Measurements from ENCODE around the gene OPCML. TPM values are rescaled to one million over a fixed set of nuclear protein-coding genes. Genes with fewer than 3 reads are reported as not detected.

OPCML gene
- total and polyA plus RNA-seq, 2 of the 13 experiments (the other 11 are each of a cell fraction or from before 2014, with no cell fraction given) = not detected

GRCh38 chr11:132824642-132825041, 707.7 kb downstream of the OPCML start:
- Histone ChIP-seq H3K4me2 (ENCODE audit: low read depth, low read length) (no peak overlapping the region), H3K27me3 (ENCODE audit: control insufficient read depth in 1 of 2, insufficient read depth in 2 of 2, low read length in 2 of 2) (no peaks in the 10 kb centered on the region), H3K9me3 (ENCODE audit: low read length) (peaks cover 4% of the 10 kb centered on the region; the same call in 1 of the 2 replicates), H3K36me3 (replicated peaks in 1 of 2; ENCODE audit: control insufficient read depth in 1 of 2, insufficient read depth in 2 of 2, low read length in 2 of 2) (no peaks in the 10 kb centered on the region), H2AFZ (ENCODE audit: low read length) (no peak overlapping the region), H3K4me1 (ENCODE audit: insufficient read depth, low read length) (no peaks in the 10 kb centered on the region), H3K9ac (ENCODE audit: insufficient read depth, low read depth, low read length) (no peak overlapping the region), H3K4me3 (replicated peaks in 1 of 3; ENCODE audit: insufficient read depth in 1 of 3, low read depth in 2 of 3, low read length in 3 of 3) (no peak overlapping the region), H3K79me2 (ENCODE audit: insufficient read depth, low read length) (no peaks in the 10 kb centered on the region), H3K27ac (ENCODE audit: extremely low read length, insufficient read depth, low read length) (no peak overlapping the region), H4K20me1 (ENCODE audit: insufficient read depth, low read length) (no peaks in the 10 kb centered on the region)
- in situ Hi-C loops (cut with HindIII; ENCODE audit: extremely low pct_ligation_motif_present, low pct_unique_long_range_greater_than_20kb) (no loop called here), intact Hi-C loops (cut with micrococcal nuclease; ENCODE audit: unreplicated experiment) (no loop called here)
- WGBS (ENCODE audit: low lambda C conversion rate) = 0% methylated on average over 1 of the region's 1 CpG
- TF ChIP-seq ZNF235 (CRISPR knock-in tag; IDR thresholded peaks at IDR 0.05; ENCODE audit: borderline replicate concordance) (no peak), HMG20A (CRISPR knock-in tag; IDR thresholded peaks at IDR 0.05; ENCODE audit: borderline replicate concordance) (no peak), CEBPB (IDR thresholded peaks at IDR 0.05; ENCODE audit: borderline replicate concordance, low read depth, low read length) (no peak), MTA1 (CRISPR knock-in tag; IDR thresholded peaks at IDR 0.05; ENCODE audit: borderline replicate concordance) (no peak), GTF2F1 (IDR thresholded peaks at IDR 0.05; ENCODE audit: low read length) (no peak)
- ChIA-PET CTCF (ENCODE audit: low intra/inter-chr PET ratio, low total read pairs) (no interaction called here), POLR2A (no interaction called here)
- no peak for DNase-seq (ENCODE audit: low spot score)
- BruUV-seq (replicated peaks) = no TSS peak
- FAIRE-seq = no peak
- ATAC-seq = no peak

DNA sequence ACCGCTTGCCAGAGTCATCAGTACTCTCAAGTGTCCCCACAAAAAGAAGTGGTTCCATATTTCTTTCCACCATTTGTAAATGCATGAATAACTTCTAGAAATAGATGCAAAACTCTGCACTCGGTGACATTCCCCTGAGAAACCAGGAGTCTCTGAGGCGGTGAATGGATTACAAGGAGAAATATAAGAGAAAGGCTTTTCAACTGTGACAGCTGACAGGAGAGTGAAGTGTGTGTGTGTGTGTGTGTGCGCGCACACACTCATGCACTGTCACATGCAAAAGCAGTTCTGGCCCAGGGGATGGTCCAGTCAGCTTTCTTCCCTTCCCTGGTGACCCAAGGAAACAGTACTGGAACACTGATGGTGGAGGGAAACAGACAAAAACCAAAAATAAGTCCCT, 710.0 kb downstream of the OPCML start:
- no peak for TF ChIP-seq ERF (CRISPR knock-in tag; IDR thresholded peaks at IDR 0.05)
- TF ChIP-seq, protein P1, sequence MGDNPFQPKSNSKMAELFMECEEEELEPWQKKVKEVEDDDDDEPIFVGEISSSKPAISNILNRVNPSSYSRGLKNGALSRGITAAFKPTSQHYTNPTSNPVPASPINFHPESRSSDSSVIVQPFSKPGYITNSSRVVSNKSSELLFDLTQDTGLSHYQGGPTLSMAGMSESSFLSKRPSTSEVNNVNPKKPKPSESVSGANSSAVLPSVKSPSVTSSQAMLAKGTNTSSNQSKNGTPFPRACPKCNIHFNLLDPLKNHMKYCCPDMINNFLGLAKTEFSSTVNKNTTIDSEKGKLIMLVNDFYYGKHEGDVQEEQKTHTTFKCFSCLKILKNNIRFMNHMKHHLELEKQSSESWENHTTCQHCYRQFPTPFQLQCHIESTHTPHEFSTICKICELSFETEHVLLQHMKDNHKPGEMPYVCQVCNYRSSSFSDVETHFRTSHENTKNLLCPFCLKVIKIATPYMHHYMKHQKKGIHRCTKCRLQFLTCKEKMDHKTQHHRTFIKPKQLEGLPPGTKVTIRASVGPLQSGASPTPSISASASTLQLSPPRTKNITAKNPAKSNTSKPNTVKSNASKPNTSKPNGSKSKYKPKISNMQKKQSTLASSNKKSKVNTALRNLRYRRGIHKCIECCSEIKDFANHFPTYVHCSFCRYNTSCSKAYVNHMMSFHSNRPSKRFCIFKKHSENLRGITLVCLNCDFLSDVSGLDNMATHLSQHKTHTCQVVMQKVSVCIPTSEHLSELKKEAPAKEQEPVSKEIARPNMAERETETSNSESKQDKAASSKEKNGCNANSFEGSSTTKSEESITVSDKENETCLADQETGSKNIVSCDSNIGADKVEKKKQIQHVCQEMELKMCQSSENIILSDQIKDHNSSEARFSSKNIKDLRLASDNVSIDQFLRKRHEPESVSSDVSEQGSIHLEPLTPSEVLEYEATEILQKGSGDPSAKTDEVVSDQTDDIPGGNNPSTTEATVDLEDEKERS (CRISPR knock-in tag; IDR thresholded peaks at IDR 0.05) = no peak
- TF ChIP-seq ZNF367 (CRISPR knock-in tag; IDR thresholded peaks at IDR 0.05; ENCODE audit: borderline replicate concordance) = no peak
- TF ChIP-seq HNF4A (CRISPR knock-in tag; IDR thresholded peaks at IDR 0.05) = no peak
- no peak for TF ChIP-seq KDM4B (CRISPR knock-in tag; IDR thresholded peaks at IDR 0.05)
- Histone ChIP-seq H4K20me1 (ENCODE audit: insufficient read depth, low read length) (no peaks in the 10 kb centered on the region), H3K36me3 (replicated peaks in 1 of 2; ENCODE audit: control insufficient read depth in 1 of 2, insufficient read depth in 2 of 2, low read length in 2 of 2) (no peaks in the 10 kb centered on the region), H3K9ac (ENCODE audit: insufficient read depth, low read depth, low read length) (no peak overlapping the region), H3K27me3 (ENCODE audit: control insufficient read depth in 1 of 2, insufficient read depth in 2 of 2, low read length in 2 of 2) (no peaks in the 10 kb centered on the region), H3K9me3 (ENCODE audit: low read length) (peaks cover 4% of the 10 kb centered on the region; the same call in 1 of the 2 replicates), H3K79me2 (ENCODE audit: insufficient read depth, low read length) (no peaks in the 10 kb centered on the region), H3K4me3 (replicated peaks in 1 of 3; ENCODE audit: insufficient read depth in 1 of 3, low read depth in 2 of 3, low read length in 3 of 3) (no peak overlapping the region), H3K4me2 (ENCODE audit: low read depth, low read length) (no peak overlapping the region), H2AFZ (ENCODE audit: low read length) (no peak overlapping the region), H3K27ac (ENCODE audit: extremely low read length, insufficient read depth, low read length) (no peak overlapping the region), H3K4me1 (ENCODE audit: insufficient read depth, low read length) (no peaks in the 10 kb centered on the region)
- no peak for ATAC-seq
- DNase-seq (ENCODE audit: low spot score) = no peak
- in situ Hi-C loops (cut with HindIII; ENCODE audit: extremely low pct_ligation_motif_present, low pct_unique_long_range_greater_than_20kb) = no loop called here
- 38% methylated on average over 5 of the region's 5 CpGs for WGBS (ENCODE audit: low lambda C conversion rate)
- no TSS peak for BruUV-seq (replicated peaks)
- POLR2A ChIA-PET = no interaction called here
- CTCF ChIA-PET (ENCODE audit: low intra/inter-chr PET ratio, low total read pairs) = no interaction called here
- intact Hi-C loops (cut with micrococcal nuclease; ENCODE audit: unreplicated experiment) = no loop called here
- no peak for FAIRE-seq

Measured in HepG2 (cell line).